GM21381 (cell line): ENCODE results near the gene DUOXA2.
"Not testable (repeated sequence)": the region's sequence is repeated elsewhere in the genome, so short reads cannot be mapped to it uniquely, and the experiment has no call there.

ENCODE experiments used
- ATAC-seq: cut with Tn5 transposase; IDR thresholded peaks from one replicate; pipeline ENCODE4 v1.9.1; 2021; ENCODE audit warnings: mild to moderate bottlenecking, moderate library complexity; ENCODE audit not compliant: unreplicated experiment

Gene DUOXA2

DNA sequence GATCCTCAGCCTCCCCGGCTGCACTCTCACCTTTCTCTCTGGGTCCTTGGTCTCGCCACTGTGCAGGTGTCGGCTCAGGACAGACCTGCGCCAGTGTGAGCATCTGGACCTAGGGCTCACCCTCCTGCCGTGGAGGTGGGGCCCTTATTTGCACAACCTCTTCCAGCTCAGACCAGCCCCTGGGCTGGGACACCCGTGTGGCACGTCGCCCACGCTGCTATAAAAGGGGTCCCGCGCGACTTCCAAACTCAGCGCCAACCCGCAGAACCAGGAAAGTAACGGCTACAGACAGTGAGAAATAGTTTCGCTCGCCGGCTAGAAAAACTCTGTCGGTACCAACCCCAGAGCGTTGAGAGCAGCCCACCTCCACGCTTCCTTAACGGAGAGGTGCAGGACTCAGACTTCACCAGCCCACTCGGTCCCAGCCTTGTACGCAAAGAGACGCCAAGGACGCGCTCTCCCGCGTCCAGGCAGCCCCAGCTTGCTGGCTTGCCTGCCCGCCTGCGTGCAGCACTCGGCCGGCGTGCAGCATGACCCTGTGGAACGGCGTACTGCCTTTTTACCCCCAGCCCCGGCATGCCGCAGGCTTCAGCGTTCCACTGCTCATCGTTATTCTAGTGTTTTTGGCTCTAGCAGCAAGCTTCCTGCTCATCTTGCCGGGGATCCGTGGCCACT is at the start of gene DUOXA2, which contains the start of gene DUOX2:
DUOXA2 (plus strand) TSS at position 251 of the 675 bp plus-strand sequence; CDS start at position 531, 280 bp downstream.
DUOX2 (minus strand) TSS at position 97 of the 675 bp plus-strand sequence. CDS start 761 bp downstream, outside the sequence.
- no peak for ATAC-seq

GRCh38 chr15:45064386-45064785 is 49.7 kb upstream of the DUOXA2 start:
- no peak for ATAC-seq

DNA sequence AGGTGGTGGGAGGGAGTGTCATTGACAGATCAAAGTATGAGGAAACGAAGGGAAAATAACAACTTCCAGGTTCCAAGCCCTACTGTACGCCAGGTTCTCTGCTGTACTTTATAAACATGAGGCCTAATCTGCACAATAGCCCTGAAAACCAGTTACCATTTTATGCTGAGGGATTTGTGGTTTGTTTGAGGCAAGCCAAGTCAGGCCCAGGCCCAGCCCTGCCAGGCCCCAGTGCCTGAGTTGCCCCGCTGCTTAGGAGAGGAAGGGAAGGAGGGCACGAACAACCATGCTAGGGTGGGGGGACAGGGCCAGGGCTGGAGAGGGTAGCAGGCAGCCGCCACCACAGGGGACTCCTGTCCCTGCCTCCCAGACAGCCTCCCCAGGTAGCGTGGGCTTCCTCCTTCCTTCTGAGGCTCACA is 44.2 kb upstream of the DUOXA2 start:
- not testable (repeated sequence) for ATAC-seq

GRCh38 chr15:45073602-45074001 is 40.5 kb upstream of the DUOXA2 start:
- not testable (repeated sequence) for ATAC-seq

GRCh38 chr15:45075440-45076320 is 38.4 kb upstream of the DUOXA2 start:
- ATAC-seq, result not testable (repeated sequence)

DNA sequence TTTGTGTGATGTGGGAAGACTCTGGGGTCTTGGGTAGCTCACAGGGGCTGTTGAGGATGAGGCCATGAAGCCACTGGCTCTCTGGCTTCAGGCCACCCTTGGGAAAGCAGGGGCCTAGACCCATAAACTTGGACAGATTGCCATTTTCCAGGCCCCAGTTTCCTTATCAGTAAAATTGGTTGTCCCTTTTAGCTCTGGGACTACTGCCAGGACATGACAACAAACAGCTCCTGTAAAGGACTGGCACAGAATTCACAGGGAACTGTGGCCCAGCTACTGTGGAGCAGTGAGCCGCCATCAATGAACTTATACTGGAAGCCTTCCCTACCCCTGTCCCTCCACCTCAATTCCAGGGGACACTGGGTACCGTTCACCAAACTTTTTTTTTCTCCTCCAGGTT is 36.7 kb upstream of the DUOXA2 start:
- ATAC-seq, result not testable (repeated sequence)

GRCh38 chr15:45079201-45079600 is 34.9 kb upstream of the DUOXA2 start:
- ATAC-seq, result not testable (repeated sequence)

DNA sequence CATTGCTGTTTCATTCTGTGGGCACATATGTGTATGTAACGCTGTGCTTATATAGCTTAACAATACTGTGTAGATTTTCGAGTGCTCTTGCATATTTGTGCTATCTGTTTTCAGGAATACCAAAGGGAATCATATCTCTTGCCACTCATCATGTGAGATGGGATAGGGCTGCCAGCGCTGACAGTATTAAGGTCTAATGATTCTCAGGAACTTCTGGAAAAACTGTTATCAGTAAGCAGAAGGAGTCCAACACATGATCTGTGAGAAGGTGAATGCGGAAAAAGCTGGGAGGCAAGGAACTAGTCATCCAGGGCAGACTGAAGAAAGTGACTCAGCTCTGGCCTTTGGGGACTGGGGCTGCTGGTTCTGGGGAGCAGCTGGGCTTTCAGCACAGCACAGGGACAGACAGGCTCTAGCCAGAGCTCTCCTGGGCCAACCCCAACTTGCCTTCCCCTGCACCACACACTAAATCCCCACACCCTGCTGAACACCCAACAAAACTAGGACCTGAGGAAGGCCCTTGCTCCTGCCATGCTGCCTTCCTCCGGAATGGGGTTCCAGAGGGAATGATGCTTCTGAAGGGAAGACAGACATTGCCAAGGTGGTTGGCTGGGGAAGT is 34.4 kb upstream of the DUOXA2 start:
- not testable (repeated sequence) for ATAC-seq

GRCh38 chr15:45080593-45080992 is 33.5 kb upstream of the DUOXA2 start:
- ATAC-seq, result not testable (repeated sequence)

GRCh38 chr15:45082412-45082811 is 31.7 kb upstream of the DUOXA2 start:
- not testable (repeated sequence) for ATAC-seq

DNA sequence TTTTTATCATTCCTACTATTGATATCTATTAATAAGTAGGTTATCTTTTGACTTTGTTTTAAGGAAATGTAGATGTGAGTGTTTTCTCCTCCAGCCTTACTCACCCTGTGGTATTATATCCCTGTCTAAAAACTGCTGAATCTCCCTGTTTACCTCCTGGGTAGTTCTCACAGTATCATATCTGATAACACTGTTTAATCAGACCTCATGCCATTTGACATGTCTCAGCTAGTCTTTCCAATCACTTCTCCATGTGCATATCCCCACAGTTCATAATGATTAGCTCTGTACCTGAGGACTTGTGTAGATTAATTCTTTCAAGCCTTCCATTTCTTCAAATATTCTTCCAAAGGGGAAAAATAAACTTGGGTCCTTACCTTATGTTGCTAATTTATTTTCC is 30.9 kb upstream of the DUOXA2 start:
- no peak for ATAC-seq

- no peak for ATAC-seq
Observed at GRCh38 chr15:45084163-45084562, 30.0 kb upstream of the DUOXA2 start.

DNA sequence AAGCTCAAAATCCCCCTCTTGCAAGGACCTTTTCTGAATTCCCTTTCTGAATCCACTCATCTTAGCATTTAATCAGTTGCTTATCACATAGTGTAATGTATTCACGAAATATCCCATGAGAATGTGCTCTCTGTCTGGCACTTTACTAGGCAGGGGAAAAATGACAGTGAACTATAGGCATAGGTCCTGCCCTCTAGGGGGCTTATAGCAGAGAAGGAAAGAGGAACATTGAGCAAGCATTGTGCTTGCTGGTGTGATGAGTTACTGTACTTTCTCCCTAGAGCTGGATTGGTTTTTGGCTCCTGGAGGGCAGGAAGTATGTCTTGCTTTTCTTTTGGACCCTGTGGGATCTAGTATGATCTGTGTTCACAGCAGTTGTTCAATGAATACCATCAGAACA is 26.6 kb upstream of the DUOXA2 start:
- no peak for ATAC-seq

DNA sequence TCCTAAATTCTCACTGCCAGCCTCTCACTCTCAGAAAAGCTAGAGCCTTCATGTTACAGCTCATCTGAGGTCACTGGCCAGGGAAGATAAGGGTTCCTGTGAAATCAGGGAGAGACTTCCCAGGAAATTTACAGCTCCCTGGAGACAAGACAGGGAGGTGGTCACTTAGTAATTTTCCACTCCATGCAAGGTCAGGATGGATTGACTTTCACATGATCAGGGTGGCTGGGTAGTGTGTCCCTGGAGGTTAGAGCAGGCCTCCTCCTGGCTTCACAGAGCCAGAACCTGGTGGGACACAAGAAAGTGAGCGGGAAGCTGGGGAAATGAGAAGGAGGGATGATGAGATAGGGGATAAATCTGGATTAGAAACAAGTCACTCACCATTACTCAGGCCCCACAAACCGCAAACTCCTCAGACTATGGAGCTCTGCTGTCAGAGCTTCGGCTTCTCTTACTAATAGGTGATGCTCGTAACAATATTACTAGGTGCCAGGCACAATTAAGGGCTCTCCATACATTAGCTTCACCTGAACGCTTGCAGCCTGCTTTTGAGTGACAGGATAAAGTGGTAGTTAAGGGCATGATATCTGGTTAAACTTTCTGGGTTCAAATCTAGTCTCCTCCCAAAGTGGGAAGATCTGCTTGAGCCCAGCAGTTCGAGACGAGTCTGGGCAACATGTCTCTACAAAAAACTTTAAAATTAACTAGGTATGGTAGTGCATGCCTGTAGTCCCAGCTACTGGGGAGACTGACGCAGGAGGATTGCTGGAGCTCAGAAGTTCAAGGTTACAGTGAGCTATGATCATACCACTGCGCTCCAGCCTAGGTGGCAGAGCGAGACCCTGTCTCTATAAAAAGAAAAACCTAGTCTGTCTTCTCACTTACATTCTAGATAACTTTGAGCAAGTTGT is 25.1 kb upstream of the DUOXA2 start:
- no peak for ATAC-seq

DNA sequence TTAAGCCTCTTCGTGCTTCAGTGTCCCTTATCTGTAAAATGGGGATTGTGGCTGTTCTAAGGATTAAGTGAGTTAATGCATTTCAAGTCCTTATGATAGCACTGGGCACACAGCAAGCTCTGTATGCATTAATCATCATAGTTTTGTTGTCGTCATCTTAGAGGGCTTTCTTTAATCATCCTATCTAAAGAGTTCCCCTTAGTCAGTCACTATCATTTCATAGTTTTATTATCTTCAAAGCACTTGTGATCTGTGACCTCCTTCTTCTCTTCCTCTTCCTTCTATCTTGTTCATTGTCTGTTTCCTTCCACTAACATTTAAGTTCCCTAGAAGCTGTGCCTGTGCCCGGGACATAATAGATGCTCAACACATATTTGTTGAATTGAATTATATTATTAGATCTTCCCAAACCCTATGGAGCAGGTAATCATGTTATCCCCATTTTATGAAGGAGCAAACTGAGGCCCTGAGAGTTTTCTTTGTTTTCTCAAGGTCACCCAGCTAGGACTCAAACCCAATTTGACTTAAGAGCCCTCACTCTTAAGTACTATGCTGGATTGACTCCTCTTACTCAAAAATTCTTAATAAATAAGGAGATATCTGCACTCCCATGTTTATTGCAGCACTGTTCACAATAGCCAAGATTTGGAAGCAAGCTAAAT is 24.3 kb upstream of the DUOXA2 start:
- no peak for ATAC-seq

DNA sequence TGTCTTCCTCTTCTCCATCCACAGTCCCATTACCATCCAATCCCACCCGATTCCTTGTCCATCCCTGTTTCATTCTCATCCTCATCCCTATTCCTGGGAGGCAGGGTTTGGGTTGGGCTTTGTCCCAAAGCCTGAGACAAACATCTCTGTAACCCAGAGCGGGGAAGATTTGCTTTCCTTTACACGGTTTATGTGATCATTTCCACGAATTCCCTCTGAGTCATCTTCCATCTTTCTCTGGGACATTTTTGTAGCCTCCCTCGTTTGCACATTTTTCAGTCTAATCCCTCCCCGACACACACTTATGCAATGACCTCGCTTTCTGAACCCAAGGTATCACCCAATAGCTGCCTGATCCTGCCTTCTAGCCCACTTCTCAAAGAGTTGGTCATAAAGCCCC is 23.0 kb upstream of the DUOXA2 start:
- no peak for ATAC-seq

- no peak for ATAC-seq
Observed at GRCh38 chr15:45091576-45091975, 22.6 kb upstream of the DUOXA2 start.

DNA sequence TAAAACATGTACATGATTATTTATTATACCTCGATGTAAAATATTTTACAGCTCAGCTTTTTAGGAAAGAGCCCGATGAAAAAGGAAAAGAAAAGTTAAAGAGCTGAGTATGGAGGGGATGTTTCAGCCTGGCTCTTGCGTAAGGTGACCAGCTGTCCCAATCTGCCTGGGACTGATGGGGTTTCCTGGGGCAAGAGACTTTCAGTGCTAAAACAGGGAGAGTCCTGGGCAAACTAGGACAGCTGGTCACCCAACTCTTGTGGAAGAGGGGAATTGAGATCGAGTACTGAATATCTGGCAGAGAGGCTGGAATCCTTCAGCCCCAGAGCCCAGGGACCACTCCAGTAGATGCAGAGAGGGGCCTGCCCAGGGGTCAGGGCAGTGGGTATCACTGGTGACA is 21.1 kb upstream of the DUOXA2 start:
- ATAC-seq, result no peak

DNA sequence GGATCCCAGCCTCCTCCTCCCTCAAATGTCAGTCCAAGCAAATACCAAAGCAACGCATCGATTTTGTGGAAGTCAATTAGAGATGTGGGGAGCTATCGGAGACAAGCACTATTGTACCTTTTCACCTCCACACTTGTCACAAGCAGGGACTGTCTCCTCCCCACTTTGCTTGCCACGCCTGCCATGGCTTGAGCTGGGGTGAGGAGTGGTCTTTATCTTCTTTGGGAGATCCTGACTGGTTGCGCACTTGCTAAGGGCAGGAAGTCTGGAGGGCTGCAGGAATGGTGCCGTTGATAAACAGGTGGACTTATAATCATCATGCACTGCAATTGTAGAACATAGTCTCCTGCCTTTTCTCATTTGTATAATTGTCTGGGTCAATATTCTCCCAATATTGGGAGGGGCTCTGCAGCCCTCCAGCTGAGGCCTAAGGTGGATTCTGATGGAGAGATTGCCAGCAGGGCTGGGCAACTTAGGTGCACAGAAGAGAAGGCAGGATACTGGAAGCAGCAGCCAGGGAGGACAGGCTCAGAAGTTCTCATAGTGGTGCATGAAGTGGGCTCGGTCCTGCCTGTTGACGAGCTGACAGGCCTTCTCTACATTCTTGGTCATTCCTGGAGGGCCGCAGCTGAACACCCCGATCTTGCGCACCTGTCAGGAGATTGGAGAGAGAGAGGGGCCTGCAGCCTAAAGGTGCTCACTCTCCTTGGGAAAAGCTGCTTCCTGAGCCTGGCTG is 20.3 kb upstream of the DUOXA2 start:
- ATAC-seq, result no peak
